Adrenal gland (tissue), 12 donors: ENCODE data around the gene PTH1R. TPM values are rescaled to one million over a fixed set of nuclear protein-coding genes. Genes with fewer than 3 reads are reported as not detected.

ENCODE experiments used
- DNase-seq, 7 donors: peaks; one replicate each; pipeline ENCODE4 v3.0.0-alpha.2; 2019 to 2020
- H3K27ac ChIP-seq, 5 donors: fragments of 200-600 bp; sonication (generic) in 4 of 5; 1 replicate in 3 of 5; 2 replicates in 2 of 5; pipeline versions ENCODE4 v1.5.1 to v1.8.0; 2016 to 2020; ENCODE audit warnings: mild to moderate bottlenecking in 1 of 5
- H3K27me3 ChIP-seq: fragments of 200-600 bp; 2 replicates; pipeline ENCODE4 v1.8.0; 2021
- H3K36me3 ChIP-seq, 2 donors: fragments of 200-600 bp; replicated peaks in 1 of 2; 1 replicate in 1 of 2; 2 replicates in 1 of 2; pipeline versions ENCODE4 v1.5.1 to v1.8.0; 2018 to 2022
- H3K4me1 ChIP-seq, 2 donors: fragments of 200-600 bp; replicated peaks in 1 of 2; 1 replicate in 1 of 2; 2 replicates in 1 of 2; pipeline versions ENCODE4 v1.5.1 to v1.8.0; 2018 to 2021
- H3K4me3 ChIP-seq, 4 donors: fragments of 200-600 bp; sonication (generic) in 3 of 4; one replicate each; pipeline ENCODE4 v1.5.1; 2016 to 2018
- H3K9me3 ChIP-seq, 3 donors: fragments of 200-600 bp; sonication (generic) in 1 of 3; replicated peaks in 1 of 3; 1 replicate in 2 of 3; 2 replicates in 1 of 3; pipeline versions ENCODE4 v1.5.1 to v1.8.0; 2016 to 2021
- CTCF ChIP-seq, 6 experiments: fragments of 450-650 bp in 4 of 6; fragments of 200-600 bp in 2 of 6; sonication (generic) in 1 of 6; IDR thresholded peaks; 1 replicate in 5 of 6; 2 replicates in 1 of 6; pipeline versions ENCODE4 v1.5.1 to v1.8.0; 2016 to 2021; ENCODE audit warnings: antibody characterized with exemption in 6 of 6, mild to moderate bottlenecking in 2 of 6, moderate library complexity in 1 of 6
- POLR2A ChIP-seq, 2 donors: fragments of 450-650 bp; IDR thresholded peaks; one replicate each; pipeline ENCODE4 v1.6.1; 2017; ENCODE audit warnings: antibody characterized with exemption in 2 of 2, mild to moderate bottlenecking in 2 of 2, moderate library complexity in 1 of 2
- WGBS, 4 donors: extraction: QIAGEN DNeasy Blood & Tissue Kit in 2 of 4; methylation state at CpG; one replicate each; pipeline versions ENCODE4 v1.1.5 to v1.1.7; 2013 to 2017; 5-methylcytosine and 5-hydroxymethylcytosine counted together
- intact Hi-C, 2 donors: fragments of 100-400 bp; cut with DNase I; formaldehyde crosslinking; loops; one replicate each; pipeline versions ENCODE4 v1.14.1 to v1.15.0; 2022 to 2023
- polyA plus RNA-seq, 3 donors: library from polyadenylated mRNA; stranded (reverse); fragments of 200-250 nt in 2 of 3; fragments of 350-450 nt in 1 of 3; fragmentation: Illumina TruSeq in 1 of 3; extraction: RNeasy Lipid Tissue Mini Kit (QIAGEN cat#74804) in 1 of 3; gene quantifications; one replicate each; pipeline ENCODE4 v1.2.3, GENCODE V29; 2013 to 2014
- total RNA-seq, 9 donors: library from RNA; depleted of rRNA in 4 of 9; stranded (reverse); fragments of >200 nt in 4 of 9; fragments of 120-200 nt in 1 of 9; fragmentation: NEBNext Ultra II Directional in 1 of 9; extraction: Animal tissue kit (Norgen Biotek cat#: 25700) in 1 of 9; gene quantifications; one replicate each; pipeline versions ENCODE4 v1.1.0 to v1.2.4, GENCODE V29; 2013 to 2023
- donor health status: healthy with polysubstance abuse.
- donor health status: Bipolar disorder and iron deficiency.
- donor health status: DM: yes; HTN: yes; CAD: no.
- donor health status: DM: no; HTN: no; CAD: no.
- donor health status: DM: no; HTN: no; CAD: no.
- donor health status: DM: yes; HTN: yes; CAD: no.

Gene PTH1R
- total and polyA plus RNA-seq, 12 donors: 10.0 to 1,399 (median 47.5) TPM

- TF ChIP-seq POLR2A (IDR thresholded peaks at IDR 0.05) (no peak), CTCF (IDR thresholded peaks at IDR 0.05) (no peak)
- H3K4me3 ChIP-seq: no peak overlapping the region
- H3K4me1 ChIP-seq: no peaks in the 10 kb centered on the region
- intact Hi-C loops: no loop called here
- no peaks in the 10 kb centered on the region for H3K27me3 ChIP-seq
- H3K36me3 ChIP-seq: no peaks in the 10 kb centered on the region
- H3K9me3 ChIP-seq: no peaks in the 10 kb centered on the region
- WGBS, 4 donors: 4 to 96% (median 80%) methylated on average over 1 of the region's 1 CpG
- no peak overlapping the region for H3K27ac ChIP-seq
- no peak for DNase-seq
These were observed 45.7 kb upstream of the PTH1R start for GRCh38 chr3:46831841-46832240.

GRCh38 chr3:46833346-46834300 is 43.9 kb upstream of the PTH1R start:
- Histone ChIP-seq H3K27me3 (no peaks in the 10 kb centered on the region), H3K27ac (no peak overlapping the region), H3K9me3 (peaks cover 0 to 5% (median 0%) of the 10 kb centered on the region in 3 donors), H3K36me3 (no peaks in the 10 kb centered on the region), H3K4me1 (no peaks in the 10 kb centered on the region), H3K4me3 (no peak overlapping the region)
- 94 to 96% (median 95%) methylated on average over 25 to 65 of the region's 65 CpGs for WGBS, 4 donors
- intact Hi-C loops: no loop called here
- TF ChIP-seq CTCF (IDR thresholded peaks at IDR 0.05) (no peak), POLR2A (IDR thresholded peaks at IDR 0.05) (no peak)
- no peak for DNase-seq

- TF ChIP-seq POLR2A (IDR thresholded peaks at IDR 0.05) (no peak), CTCF (IDR thresholded peaks at IDR 0.05) (no peak)
These were observed 42.5 kb upstream of the PTH1R start for GRCh38 chr3:46835054-46835453.

GRCh38 chr3:46835491-46835890 is 42.0 kb upstream of the PTH1R start:
- H3K9me3 ChIP-seq: peaks cover 0 to 8% (median 5%) of the 10 kb centered on the region in 3 donors
- WGBS, 4 donors: 84 to 92% (median 89%) methylated on average over 4 of the region's 4 CpGs
- intact Hi-C loops: no loop called here
- no peaks in the 10 kb centered on the region for H3K4me1 ChIP-seq
- H3K4me3 ChIP-seq: no peak overlapping the region
- no peak overlapping the region for H3K27ac ChIP-seq
- H3K27me3 ChIP-seq: no peaks in the 10 kb centered on the region
- TF ChIP-seq POLR2A (IDR thresholded peaks at IDR 0.05) (no peak), CTCF (IDR thresholded peaks at IDR 0.05) (no peak)
- no peaks in the 10 kb centered on the region for H3K36me3 ChIP-seq
- no peak for DNase-seq

More at GRCh38 chr3:46835054-46835453, 42.5 kb upstream of the PTH1R start:
- WGBS, 4 donors: 53 to 69% (median 67%) methylated on average over 12 of the region's 12 CpGs
- H3K27me3 ChIP-seq: no peaks in the 10 kb centered on the region
- no peak overlapping the region for H3K4me3 ChIP-seq
- intact Hi-C loops: no loop called here
- H3K36me3 ChIP-seq: no peaks in the 10 kb centered on the region
- H3K27ac ChIP-seq: no peak overlapping the region
- peaks cover 0 to 5% (median 5%) of the 10 kb centered on the region in 3 donors for H3K9me3 ChIP-seq
- DNase-seq: no peak
- H3K4me1 ChIP-seq: no peaks in the 10 kb centered on the region
